ENCODE data around the gene SLC44A1.

Gene SLC44A1

DNA sequence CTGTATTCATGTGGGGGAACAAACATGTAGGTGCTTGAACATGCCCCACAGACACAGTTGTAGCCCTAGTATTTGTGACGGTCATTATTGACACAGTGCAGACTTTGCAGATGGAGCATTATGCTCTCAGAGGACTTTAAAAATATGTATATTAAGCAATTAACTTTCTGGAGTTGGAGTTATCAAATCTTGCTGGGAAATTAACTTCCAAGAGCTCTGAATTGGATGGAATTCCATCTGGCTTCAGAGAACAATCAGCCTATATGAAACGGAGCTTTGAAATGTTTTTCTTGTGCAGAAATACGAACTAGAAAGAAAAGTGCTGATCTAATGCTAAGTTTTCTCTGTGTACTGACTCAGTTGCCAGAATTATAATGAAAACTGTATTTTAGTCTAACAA, 152.4 kb downstream of the SLC44A1 start:
- no peak for DNase-seq

- DNase-seq = no peak
These were observed 154.7 kb downstream of the SLC44A1 start for GRCh38 chr9:105399117-105399516.

- DNase-seq = no peak
These were observed 157.2 kb downstream of the SLC44A1 start for GRCh38 chr9:105401651-105402050.

- no peak for DNase-seq
These were observed 159.2 kb downstream of the SLC44A1 start for GRCh38 chr9:105403552-105404248.

DNA sequence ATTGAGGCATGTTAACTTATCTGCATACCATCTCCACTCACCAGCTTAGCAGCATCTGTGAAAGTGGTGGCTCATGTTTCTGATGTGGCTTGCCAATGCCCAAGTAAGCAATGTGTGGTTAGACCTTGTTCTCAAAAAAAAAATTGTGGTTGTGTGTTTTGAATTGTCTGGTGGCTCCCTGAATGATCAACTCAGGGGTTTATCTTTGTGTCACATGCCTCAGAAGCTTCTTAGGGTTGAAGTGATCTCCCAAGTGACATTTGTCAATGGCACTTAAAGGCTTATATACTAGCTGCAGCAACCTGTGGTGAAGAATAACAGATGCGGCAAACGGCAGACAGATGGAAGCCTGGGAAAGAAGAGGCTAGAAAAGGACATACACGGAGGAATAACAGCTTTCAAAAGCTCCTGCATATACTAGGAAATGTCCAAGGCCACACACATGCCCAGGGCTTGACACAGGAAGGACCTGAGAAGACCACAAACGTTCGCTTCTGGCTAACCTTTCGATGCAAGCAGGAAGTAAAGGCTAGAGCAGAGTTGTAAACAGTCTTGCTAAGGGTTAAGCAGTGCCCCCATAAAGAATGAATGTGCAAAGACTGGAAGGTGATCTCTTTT, 161.2 kb downstream of the SLC44A1 start:
- DNase-seq = peak; percentile 5

- DNase-seq = no peak
These were observed 161.9 kb downstream of the SLC44A1 start for GRCh38 chr9:105406369-105406768.

GRCh38 chr9:105413525-105413924, 169.1 kb downstream of the SLC44A1 start:
- no peak for DNase-seq

DNA sequence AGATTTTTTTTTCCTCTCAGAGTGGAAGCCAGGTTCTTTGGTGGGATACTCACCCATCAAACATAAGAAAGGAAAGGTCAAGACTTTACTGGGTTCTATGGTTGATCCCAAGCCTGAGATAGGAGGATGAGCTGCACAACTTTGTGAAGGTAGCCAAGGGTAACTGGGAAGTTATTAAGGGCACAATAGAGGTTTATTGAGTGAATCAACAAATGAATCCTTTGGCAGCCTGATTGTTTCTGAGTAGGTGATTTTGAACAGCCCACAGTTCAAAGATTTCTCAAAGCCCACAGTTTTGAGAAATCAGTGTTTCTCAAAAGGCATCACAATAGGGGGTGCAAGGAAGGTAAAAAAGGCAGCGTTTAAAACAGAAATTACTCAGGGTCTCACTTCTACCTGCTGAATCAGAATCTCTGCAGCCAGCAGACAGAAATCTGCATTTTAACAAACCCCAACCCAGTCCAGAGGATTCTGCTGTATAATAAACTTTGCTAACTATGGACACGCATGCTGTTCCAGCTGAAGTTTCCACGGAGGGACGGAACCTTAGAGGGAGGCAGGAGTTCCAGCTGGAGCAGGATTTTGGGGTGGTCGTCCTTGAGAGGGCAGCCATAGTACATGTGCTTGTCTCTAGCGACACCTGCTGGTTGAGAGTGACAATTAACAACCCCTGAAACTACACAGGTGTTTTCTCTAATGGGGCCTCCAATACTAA, 170.7 kb downstream of the SLC44A1 start:
- no peak for DNase-seq

DNA sequence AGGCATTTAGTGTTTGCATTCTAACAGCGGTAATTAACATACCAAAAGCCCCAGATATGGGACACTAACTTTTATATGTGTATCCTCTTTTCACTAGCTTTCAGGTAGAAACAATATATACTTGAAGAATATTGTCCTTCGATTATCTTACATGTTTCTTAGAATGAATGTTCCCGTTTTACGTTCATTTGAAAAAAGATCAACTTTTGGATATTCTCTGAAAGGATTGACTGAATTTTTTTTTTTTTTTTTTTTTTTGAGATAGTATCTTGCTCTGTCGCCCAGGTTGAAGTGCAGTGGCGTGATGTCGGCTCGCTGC, 171.2 kb downstream of the SLC44A1 start:
- DNase-seq = no peak

DNA sequence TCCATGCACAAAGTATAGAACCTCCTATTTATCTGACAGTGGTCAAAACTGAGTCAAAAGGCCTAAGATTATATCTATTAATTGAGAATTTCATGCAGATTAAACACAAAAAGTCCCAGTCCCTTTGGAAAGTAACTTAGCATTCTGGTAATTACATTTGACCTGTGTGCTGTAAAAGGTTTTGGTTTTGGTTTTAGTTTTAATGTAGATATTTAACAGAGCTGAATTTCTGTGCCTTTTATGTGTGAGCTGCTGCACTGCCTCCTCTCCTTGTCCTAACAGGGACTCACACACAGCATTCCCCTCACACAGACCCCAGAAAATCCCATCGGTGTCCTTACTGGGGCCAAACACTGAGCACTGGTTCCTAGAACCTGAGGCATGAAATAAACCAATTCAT, 172.4 kb downstream of the SLC44A1 start:
- no peak for DNase-seq

DNA sequence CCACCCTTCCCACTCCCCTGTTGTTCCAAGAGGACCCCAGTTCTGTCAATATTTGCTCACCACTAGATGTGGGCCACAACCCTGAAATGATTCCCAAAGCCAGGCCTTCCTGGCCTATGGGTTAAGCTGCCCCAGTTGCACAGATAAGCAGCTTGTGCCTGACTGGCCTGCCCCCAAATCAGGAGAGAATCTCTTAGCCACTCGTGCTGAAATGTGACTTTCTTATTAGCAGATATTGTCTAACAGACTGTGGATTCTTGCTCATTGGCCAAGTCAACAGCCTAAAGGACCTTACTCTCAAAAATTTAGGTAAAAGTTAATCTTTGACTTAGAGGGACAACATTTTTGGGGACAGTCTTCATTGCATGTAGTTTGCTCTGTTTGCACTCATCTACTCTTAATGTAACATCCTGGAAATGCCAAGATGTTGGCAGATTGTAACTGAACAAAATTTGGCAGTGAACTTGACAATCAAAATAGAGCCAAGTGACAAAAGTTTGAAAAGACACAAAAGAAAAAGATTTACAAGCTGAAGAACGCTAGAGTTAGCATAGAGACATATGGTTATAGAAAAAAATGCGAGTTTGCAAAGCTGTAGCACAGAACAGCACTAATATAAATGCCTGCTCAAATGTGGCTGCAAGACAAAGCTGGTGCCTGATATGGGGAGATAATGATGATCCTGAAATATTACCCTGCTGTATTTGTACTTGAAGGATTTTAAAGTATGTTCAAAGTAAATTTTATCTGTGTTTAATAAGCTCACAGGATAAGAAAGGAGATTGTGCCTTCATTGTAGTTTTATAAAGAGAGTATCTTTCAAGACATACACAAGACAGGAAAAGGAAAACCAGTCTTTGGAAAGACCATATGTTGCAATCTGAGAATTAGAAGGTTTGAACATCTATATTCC, 174.4 kb downstream of the SLC44A1 start:
- no peak for DNase-seq

DNA sequence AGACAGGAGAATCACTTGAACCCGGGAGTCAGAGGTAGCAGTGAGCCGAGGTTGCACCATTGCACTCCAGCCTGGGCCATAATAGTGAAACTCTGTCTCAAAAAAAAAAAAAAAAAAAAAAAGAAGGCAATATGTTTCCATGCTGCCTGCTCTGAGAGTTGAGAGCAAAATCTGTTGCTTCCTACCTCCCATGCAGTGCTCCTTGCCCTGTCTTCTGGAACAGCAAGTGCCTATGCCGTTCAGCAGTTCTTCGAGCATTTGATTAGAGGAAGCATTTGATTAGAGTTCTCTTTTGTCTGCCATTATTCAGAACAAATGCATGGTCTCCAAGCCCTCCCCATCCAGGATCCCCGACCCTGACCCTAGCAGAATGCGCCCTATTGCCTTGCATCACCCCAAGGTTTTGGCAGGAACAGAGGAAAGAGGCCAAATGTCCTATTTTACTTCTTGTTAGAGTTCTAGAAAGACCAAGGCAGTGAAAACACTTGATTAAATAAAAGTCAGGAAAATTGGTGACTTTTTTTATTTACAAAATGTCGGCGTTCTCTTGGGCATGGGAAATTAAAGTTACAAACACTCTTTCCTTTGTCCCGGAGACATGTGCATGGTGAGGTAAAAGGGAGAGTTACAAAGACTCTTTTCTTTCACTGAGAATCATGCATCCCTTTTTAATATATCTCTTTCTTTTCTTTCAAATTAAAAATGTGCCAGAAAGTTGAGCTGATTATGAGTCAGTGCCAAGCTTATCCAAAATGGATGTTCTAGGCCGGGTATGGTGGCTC, 175.6 kb downstream of the SLC44A1 start:
- DNase-seq = no peak

GRCh38 chr9:105421154-105421553, 176.7 kb downstream of the SLC44A1 start:
- DNase-seq = no peak

GRCh38 chr9:105421864-105422263, 177.4 kb downstream of the SLC44A1 start:
- no peak for DNase-seq

DNA sequence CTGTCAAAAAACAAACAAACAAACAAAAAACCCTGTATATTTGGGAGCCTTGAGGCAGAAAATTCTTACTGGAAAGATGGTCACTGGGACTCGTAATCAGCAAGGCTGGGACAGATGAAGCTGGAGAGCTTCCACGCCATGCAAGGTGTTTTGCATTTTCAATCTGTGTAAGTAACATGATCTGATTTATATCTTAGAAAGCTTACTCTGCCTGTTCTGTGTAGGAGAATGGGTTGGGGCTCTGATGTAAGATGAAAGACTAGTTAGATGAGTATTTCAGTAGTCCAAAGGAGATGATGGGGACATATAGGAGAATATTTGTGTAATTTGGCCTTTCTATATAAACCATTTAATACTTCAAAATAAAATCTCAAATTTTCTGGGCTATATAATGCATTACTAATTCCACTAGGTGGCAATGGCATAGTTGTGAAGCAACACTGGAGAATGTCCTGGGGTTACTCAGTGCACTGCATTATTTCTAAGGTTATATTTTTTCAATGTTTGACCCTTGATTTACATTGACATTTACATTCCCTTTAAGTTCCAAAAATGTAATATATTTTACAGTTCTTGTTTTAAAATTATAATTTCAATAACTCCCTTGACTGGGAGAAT, 181.5 kb downstream of the SLC44A1 start:
- DNase-seq = no peak

DNA sequence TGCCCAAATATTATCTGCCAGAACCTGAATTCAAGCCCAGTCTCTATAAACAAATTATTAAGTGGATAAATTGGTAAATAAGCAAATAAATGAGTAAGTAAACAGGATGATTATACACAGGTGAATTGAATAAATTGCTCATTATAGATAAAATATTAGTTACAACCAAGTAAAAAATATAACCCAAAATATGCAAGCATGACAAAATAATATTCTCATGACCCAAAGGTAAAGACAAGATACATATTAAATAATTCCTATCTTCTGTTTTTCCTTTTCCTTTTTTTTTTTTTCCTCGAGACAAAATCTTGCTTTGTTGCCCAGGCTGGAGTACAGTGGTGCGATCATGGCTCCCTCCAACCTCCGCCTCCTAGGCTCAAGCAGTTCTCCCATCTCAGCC, 182.2 kb downstream of the SLC44A1 start:
- no peak for DNase-seq

- no peak for DNase-seq
These were observed 187.2 kb downstream of the SLC44A1 start for GRCh38 chr9:105431424-105432246.

GRCh38 chr9:105432247-105432842, 187.9 kb downstream of the SLC44A1 start:
- DNase-seq = no peak

- DNase-seq = no peak
These were observed 191.0 kb downstream of the SLC44A1 start for GRCh38 chr9:105435453-105435852.

- DNase-seq = no peak
These were observed 192.3 kb downstream of the SLC44A1 start for GRCh38 chr9:105436783-105437182.

DNA sequence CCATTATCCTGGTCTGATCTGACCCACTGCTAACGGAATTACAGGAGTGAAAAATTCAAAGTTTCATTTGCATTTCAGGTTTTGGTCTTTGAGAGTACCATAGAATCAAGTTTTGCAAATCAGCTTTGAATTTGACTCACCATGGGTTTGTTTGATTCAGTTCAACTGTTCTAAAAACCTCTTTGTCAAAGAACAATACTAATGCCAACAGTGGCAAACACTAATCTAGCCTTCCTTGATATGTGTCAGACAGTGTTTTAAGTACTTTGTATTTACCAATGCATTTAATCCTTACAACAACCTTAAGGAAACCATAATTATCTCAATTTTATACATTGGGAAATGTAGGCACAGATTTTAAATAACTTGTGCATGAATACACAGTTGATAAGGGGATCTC, 193.3 kb downstream of the SLC44A1 start:
- DNase-seq = no peak
